PC-9 (cell line): Measurements from ENCODE around the gene SYTL1. TPM values are rescaled to one million over a fixed set of nuclear protein-coding genes. Genes with fewer than 3 reads are reported as not detected.
A peak's percentile ranks its signal among the peaks of the same experiment; 100 is the strongest.

Experiments used
- BruUV-seq: library from RNA; stranded (reverse); fragments of 400-500 nt; replicated peaks from 2 replicates; lab custom pipeline; 2021; lab: Mats Ljungman, UMichigan
- CTCF ChIA-PET: fragments of 300-600 bp; sonication (Branson Sonifier 250); formaldehyde crosslinking; loops from one replicate; lab custom pipeline; 2022; ENCODE audit warnings: antibody characterized with exemption; lab: Charles Lee
- POLR2A ChIA-PET: fragments of 300-600 bp; sonication (Branson Sonifier 250); formaldehyde crosslinking; loops from one replicate; lab custom pipeline; 2022; ENCODE audit warnings: antibody characterized with exemption; ENCODE audit not compliant: unreplicated experiment; lab: Charles Lee
- DNase-seq, 2 experiments: peaks; one replicate each; pipeline versions ENCODE4 v3.0.0 to v3.0.0-alpha.2; 2015 to 2022; ENCODE audit warnings: mixed read lengths in 1 of 2
- H2AFZ ChIP-seq: fragments of 200-600 bp; sonication (generic); 2 replicates; pipeline ENCODE4 v1.8.1; 2017; ENCODE audit warnings: antibody characterized with exemption
- H3F3A ChIP-seq: fragments of 200-600 bp; sonication (generic); 2 replicates; pipeline ENCODE4 v1.8.1; 2017; ENCODE audit warnings: antibody characterized with exemption, mild to moderate bottlenecking, low read depth; ENCODE audit not compliant: insufficient read depth
- H3K27ac ChIP-seq: fragments of 200-600 bp; sonication (generic); 2 replicates; pipeline ENCODE4 v1.6.1; 2016; ENCODE audit warnings: mixed run types
- H3K27me3 ChIP-seq: fragments of 200-600 bp; sonication (generic); 2 replicates; pipeline ENCODE4 v1.6.1; 2016; ENCODE audit warnings: low read depth, mixed run types; ENCODE audit not compliant: insufficient read depth
- H3K36me3 ChIP-seq: fragments of 200-600 bp; sonication (generic); 2 replicates; pipeline ENCODE4 v1.6.1; 2016; ENCODE audit warnings: low read depth, mixed run types
- H3K4me1 ChIP-seq: fragments of 200-600 bp; sonication (generic); replicated peaks from 2 replicates; pipeline ENCODE4 v1.6.1; 2016; ENCODE audit warnings: mixed run types; ENCODE audit not compliant: insufficient read depth
- H3K4me2 ChIP-seq: fragments of 200-600 bp; sonication (generic); 2 replicates; pipeline ENCODE4 v1.6.1; 2017; ENCODE audit warnings: mixed run types
- H3K4me3 ChIP-seq: fragments of 200-600 bp; sonication (generic); 2 replicates; pipeline ENCODE4 v1.6.1; 2016; ENCODE audit warnings: mixed run types
- H3K79me2 ChIP-seq: fragments of 200-600 bp; sonication (generic); 2 replicates; pipeline ENCODE4 v1.6.1; 2017; ENCODE audit warnings: low read depth, mixed run types
- H3K9me2 ChIP-seq: fragments of 200-600 bp; sonication (generic); 2 replicates; pipeline ENCODE4 v1.8.1; 2017; ENCODE audit warnings: mild to moderate bottlenecking; ENCODE audit not compliant: insufficient read depth
- H3K9me3 ChIP-seq: fragments of 200-600 bp; sonication (generic); 2 replicates; pipeline ENCODE4 v1.8.1; 2016; ENCODE audit warnings: low read depth; ENCODE audit not compliant: insufficient read depth
- H4K20me1 ChIP-seq: fragments of 200-600 bp; sonication (generic); 2 replicates; pipeline ENCODE4 v1.8.1; 2017; ENCODE audit not compliant: insufficient read depth
- CTCF ChIP-seq: fragments of 200-600 bp; sonication (generic); conservative IDR thresholded peaks from 2 replicates; pipeline ENCODE4 v1.6.1; 2017; ENCODE audit warnings: mixed run types, antibody characterized with exemption, mild to moderate bottlenecking, moderate library complexity
- EZH2 ChIP-seq: fragments of 200-600 bp; sonication (generic); IDR thresholded peaks from 2 replicates; pipeline ENCODE4 v1.8.0; 2017; ENCODE audit warnings: antibody characterized with exemption, low read depth
- intact Hi-C: fragments of 100-400 bp; cut with micrococcal nuclease; formaldehyde crosslinking; loops from one replicate; pipeline ENCODE4 v1.10.0; 2022; ENCODE audit not compliant: unreplicated experiment
- total RNA-seq: library from RNA; stranded (reverse); gene quantifications from 2 replicates; pipeline ENCODE4 v1.2.3, GENCODE V29; 2021

Gene SYTL1
- total RNA-seq, 1 experiment from 2014 or later: 43.7 TPM

DNA sequence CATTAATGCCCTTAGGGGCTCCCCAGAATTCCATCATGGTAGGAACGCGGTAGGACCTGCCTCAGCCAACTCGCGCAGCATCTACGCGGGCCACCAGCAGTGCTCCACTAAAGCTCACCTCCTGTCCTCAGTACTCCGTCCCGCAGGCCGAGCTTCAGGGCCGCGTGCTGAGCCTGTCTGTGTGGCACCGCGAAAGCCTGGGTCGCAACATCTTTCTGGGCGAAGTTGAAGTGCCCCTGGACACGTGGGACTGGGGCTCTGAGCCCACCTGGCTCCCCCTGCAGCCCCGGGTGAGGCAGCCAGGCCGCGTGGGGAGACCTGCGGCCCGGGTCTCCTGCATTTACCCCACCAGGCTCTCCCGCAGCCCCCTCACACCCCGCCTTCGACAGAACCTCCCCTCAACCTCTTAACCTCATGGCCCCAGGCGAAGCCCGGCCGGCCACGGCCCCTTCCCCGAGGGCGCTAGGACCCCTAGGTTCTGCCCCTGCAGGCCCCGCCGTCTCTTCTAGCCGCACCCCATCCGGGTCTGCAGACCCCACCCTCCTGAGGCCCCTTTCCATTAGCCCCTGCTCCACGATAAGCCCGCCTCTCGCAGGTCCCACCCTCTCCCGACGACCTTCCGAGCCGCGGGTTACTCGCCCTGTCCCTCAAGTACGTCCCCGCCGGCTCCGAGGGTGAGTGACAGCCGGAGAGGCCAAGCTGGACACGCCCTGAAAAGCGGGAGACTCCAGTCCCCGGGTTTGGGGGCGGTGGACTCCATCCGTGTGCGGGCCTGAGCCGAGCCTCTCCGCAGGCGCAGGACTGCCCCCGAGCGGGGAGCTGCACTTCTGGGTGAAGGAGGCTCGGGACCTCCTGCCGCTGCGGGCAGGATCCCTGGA, 9.1 kb downstream of the SYTL1 start:
- H3K27me3 ChIP-seq: no peaks in the 10 kb centered on the region
- no peak overlapping the region for H3K27ac ChIP-seq
- DNase-seq: no peak
- intact Hi-C loops: no loop called here
- no peaks in the 10 kb centered on the region for H4K20me1 ChIP-seq
- no peak for TF ChIP-seq EZH2
- no peak for TF ChIP-seq CTCF
- CTCF ChIA-PET: no interaction called here
- no peak overlapping the region for H2AFZ ChIP-seq
- no peaks in the 10 kb centered on the region for H3K9me3 ChIP-seq
- no peaks in the 10 kb centered on the region for H3K79me2 ChIP-seq
- BruUV-seq: no TSS peak
- H3K4me1 ChIP-seq: 0 out of 2 replicates have a peak, but pooled peaks cover 4% of the 10 kb centered on the region
- no peaks in the 10 kb centered on the region for H3K36me3 ChIP-seq
- no peaks in the 10 kb centered on the region for H3F3A ChIP-seq
- H3K4me3 ChIP-seq: no peak overlapping the region
- no peaks in the 10 kb centered on the region for H3K9me2 ChIP-seq
- H3K4me2 ChIP-seq: no peak overlapping the region
- POLR2A ChIA-PET: no interaction called here

DNA sequence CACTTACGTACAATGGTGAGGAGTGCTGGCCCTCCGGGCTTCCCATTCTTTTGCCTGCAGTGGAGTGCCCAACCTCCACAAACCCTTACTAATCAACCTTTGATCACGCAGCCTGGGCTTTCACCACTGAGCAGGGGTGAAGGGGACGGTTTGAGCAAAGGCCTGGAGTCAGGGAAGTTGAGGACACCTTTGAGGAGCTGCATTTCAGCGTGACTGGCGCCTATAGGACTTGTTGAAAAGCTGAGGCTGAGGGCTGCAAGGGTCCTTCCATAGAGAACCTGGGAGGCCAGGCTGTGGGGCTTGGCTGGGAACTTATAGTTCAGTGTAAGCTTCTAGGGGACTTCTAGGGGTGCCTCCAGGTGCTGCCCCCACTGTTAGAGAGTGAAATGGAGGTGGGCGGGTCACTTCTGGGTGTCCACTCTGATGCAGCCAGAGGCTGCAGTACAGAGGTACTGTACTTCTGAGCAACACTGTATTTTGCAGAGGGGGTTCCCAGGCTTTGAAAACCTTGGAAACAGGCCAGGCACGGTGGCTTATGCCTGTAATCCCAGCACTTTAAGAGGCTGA, 9.8 kb downstream of the SYTL1 start:
- no TSS peak for BruUV-seq
- no peaks in the 10 kb centered on the region for H3K27me3 ChIP-seq
- no peaks in the 10 kb centered on the region for H4K20me1 ChIP-seq
- H3K4me2 ChIP-seq: no peak overlapping the region
- no peaks in the 10 kb centered on the region for H3K9me2 ChIP-seq
- no peak overlapping the region for H3K4me3 ChIP-seq
- H3K9me3 ChIP-seq: no peaks in the 10 kb centered on the region
- ChIA-PET POLR2A (no interaction called here), CTCF (interaction anchor here (0.6 to 0.7 kb wide), 2 partner anchors 40 to 343 kb away, joined by 3 to 11 read pairs; no protein-coding TSS in a partner anchor)
- no peak overlapping the region for H2AFZ ChIP-seq
- no peaks in the 10 kb centered on the region for H3K79me2 ChIP-seq
- H3K4me1 ChIP-seq: 0 out of 2 replicates have a peak, but pooled peaks cover 4% of the 10 kb centered on the region
- no peaks in the 10 kb centered on the region for H3F3A ChIP-seq
- TF ChIP-seq CTCF (no peak), EZH2 (no peak)
- H3K36me3 ChIP-seq: no peaks in the 10 kb centered on the region
- H3K27ac ChIP-seq: no peak overlapping the region
- no peak for DNase-seq
- intact Hi-C loops: no loop called here

GRCh38 chr1:27353166-27353565, 11.3 kb downstream of the SYTL1 start:
- BruUV-seq: TSS peak; percentile 9
- no peak overlapping the region for H3K4me2 ChIP-seq
- H3K4me3 ChIP-seq: no peak overlapping the region
- ChIA-PET POLR2A (no interaction called here), CTCF (no interaction called here)
- H3K27me3 ChIP-seq: no peaks in the 10 kb centered on the region
- H3K9me3 ChIP-seq: no peaks in the 10 kb centered on the region
- H3K27ac ChIP-seq: no peak overlapping the region
- no peaks in the 10 kb centered on the region for H3K36me3 ChIP-seq
- DNase-seq: no peak
- H2AFZ ChIP-seq: no peak overlapping the region
- no peaks in the 10 kb centered on the region for H4K20me1 ChIP-seq
- TF ChIP-seq CTCF (no peak), EZH2 (no peak)
- intact Hi-C loops: no loop called here
- no peaks in the 10 kb centered on the region for H3F3A ChIP-seq
- H3K4me1 ChIP-seq: 0 out of 2 replicates have a peak, but pooled peaks cover 4% of the 10 kb centered on the region
- no peaks in the 10 kb centered on the region for H3K9me2 ChIP-seq
- no peaks in the 10 kb centered on the region for H3K79me2 ChIP-seq
